Thyroid gland (tissue), 4 donors: ENCODE data around the gene UNC5C.

Source experiments
- CTCF ChIP-seq, 6 experiments: fragments of 200-600 bp in 3 of 6; fragments of 450-650 bp in 3 of 6; sonication (generic) in 3 of 6; IDR thresholded peaks; one replicate each; pipeline ENCODE4 v1.5.1; 2016 to 2019; ENCODE audit warnings: antibody characterized with exemption in 6 of 6, mild to moderate bottlenecking in 2 of 6, inconsistent platforms in 1 of 6, moderate library complexity in 1 of 6
- POLR2A ChIP-seq, 2 donors: fragments of 450-650 bp; IDR thresholded peaks; one replicate each; pipeline ENCODE4 v1.6.1; 2017; ENCODE audit warnings: antibody characterized with exemption in 2 of 2, mild to moderate bottlenecking in 2 of 2, moderate library complexity in 1 of 2

GRCh38 chr4:95411371-95412088, 137.2 kb downstream of the UNC5C start:
- TF ChIP-seq CTCF (IDR thresholded peaks at IDR 0.05): no peak
- TF ChIP-seq POLR2A (IDR thresholded peaks at IDR 0.05): no peak
